Measurements from ENCODE around the gene INPP5D. TPM values are rescaled to one million over a fixed set of nuclear protein-coding genes. Genes with fewer than 3 reads are reported as not detected.

INPP5D gene
- total RNA-seq, 1 donor from 2014 or later: 26.6 TPM

- FAIRE-seq (no peak), DNase-seq (ENCODE audit: low read depth) (no peak)
- Histone ChIP-seq H3K36me3 (ENCODE audit: control insufficient read depth, insufficient read depth, low read length) (no peaks in the 10 kb centered on the region), H3K27me3 (ENCODE audit: control insufficient read depth, insufficient read depth, low read length) (no peaks in the 10 kb centered on the region), H3K4me3 (ENCODE audit: low read depth, low read length) (no peak overlapping the region)
- no peak for TF ChIP-seq CTCF (IDR thresholded peaks at IDR 0.05; ENCODE audit: insufficient read depth, low read length, severe bottlenecking)
Measured at GRCh38 chr2:233079953-233080835, 20.1 kb downstream of the INPP5D start.

- DNase-seq (ENCODE audit: low read depth) (no peak), FAIRE-seq (no peak)
- Histone ChIP-seq H3K27me3 (ENCODE audit: control insufficient read depth, insufficient read depth, low read length) (no peaks in the 10 kb centered on the region), H3K36me3 (ENCODE audit: control insufficient read depth, insufficient read depth, low read length) (no peaks in the 10 kb centered on the region), H3K4me3 (ENCODE audit: low read depth, low read length) (no peak overlapping the region)
- TF ChIP-seq CTCF (IDR thresholded peaks at IDR 0.05; ENCODE audit: insufficient read depth, low read length, severe bottlenecking): no peak
Measured at GRCh38 chr2:233080836-233081229, 20.7 kb downstream of the INPP5D start.

- no peak for TF ChIP-seq CTCF (IDR thresholded peaks at IDR 0.05; ENCODE audit: insufficient read depth, low read length, severe bottlenecking)
- no peak for DNase-seq (ENCODE audit: low read depth)
- Histone ChIP-seq H3K36me3 (ENCODE audit: control insufficient read depth, insufficient read depth, low read length) (no peaks in the 10 kb centered on the region), H3K4me3 (ENCODE audit: low read depth, low read length) (no peak overlapping the region), H3K27me3 (ENCODE audit: control insufficient read depth, insufficient read depth, low read length) (no peaks in the 10 kb centered on the region)
- FAIRE-seq: no peak
Measured at GRCh38 chr2:233081232-233081730, 21.1 kb downstream of the INPP5D start.

GRCh38 chr2:233081731-233082221 is 21.6 kb downstream of the INPP5D start:
- Histone ChIP-seq H3K36me3 (ENCODE audit: control insufficient read depth, insufficient read depth, low read length) (no peaks in the 10 kb centered on the region), H3K4me3 (ENCODE audit: low read depth, low read length) (no peak overlapping the region), H3K27me3 (ENCODE audit: control insufficient read depth, insufficient read depth, low read length) (no peaks in the 10 kb centered on the region)
- no peak for TF ChIP-seq CTCF (IDR thresholded peaks at IDR 0.05; ENCODE audit: insufficient read depth, low read length, severe bottlenecking)
- FAIRE-seq (no peak), DNase-seq (ENCODE audit: low read depth) (no peak)

- no peaks in the 10 kb centered on the region for H3K27me3 ChIP-seq (ENCODE audit: control insufficient read depth, insufficient read depth, low read length)
- no peak for TF ChIP-seq CTCF (IDR thresholded peaks at IDR 0.05; ENCODE audit: insufficient read depth, low read length, severe bottlenecking)
- DNase-seq (ENCODE audit: low read depth): no peak
- H3K4me3 ChIP-seq (ENCODE audit: low read depth, low read length): no peak overlapping the region
- FAIRE-seq: no peak
- no peaks in the 10 kb centered on the region for H3K36me3 ChIP-seq (ENCODE audit: control insufficient read depth, insufficient read depth, low read length)
Measured at GRCh38 chr2:233082222-233082930, 22.2 kb downstream of the INPP5D start.

All from bronchial epithelial cell (primary cell).